ENCODE data around the gene AMIGO3. TPM values are rescaled to one million over a fixed set of nuclear protein-coding genes. Genes with fewer than 3 reads are reported as not detected.
A peak's percentile ranks its signal among the peaks of the same experiment; 100 is the strongest.

AMIGO3 gene
- total and polyA plus RNA-seq, 2 donors from 2014 or later, result 0.73 TPM; not detected in 1

DNA sequence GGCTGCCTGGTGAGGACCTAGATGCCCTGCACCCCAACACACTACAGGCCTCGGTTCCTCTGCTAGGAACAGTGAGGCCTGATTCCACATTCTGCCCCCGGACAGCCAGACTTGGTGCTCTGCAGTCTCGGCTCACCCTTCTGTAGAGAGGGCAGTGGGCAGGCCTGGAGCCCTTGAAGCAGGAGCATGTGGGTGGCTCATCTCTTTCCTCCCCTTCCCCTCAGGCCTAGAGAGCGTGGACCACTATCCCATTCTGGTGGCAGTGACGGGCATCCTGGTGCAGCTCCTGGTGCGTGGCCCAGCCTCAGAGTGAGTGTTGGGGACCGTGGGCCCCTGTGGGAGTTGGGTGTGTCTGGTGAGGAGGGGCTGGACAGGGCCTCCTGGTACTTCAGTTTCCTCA is 3.3 kb downstream of the AMIGO3 start:
- TF ChIP-seq, protein P1, sequence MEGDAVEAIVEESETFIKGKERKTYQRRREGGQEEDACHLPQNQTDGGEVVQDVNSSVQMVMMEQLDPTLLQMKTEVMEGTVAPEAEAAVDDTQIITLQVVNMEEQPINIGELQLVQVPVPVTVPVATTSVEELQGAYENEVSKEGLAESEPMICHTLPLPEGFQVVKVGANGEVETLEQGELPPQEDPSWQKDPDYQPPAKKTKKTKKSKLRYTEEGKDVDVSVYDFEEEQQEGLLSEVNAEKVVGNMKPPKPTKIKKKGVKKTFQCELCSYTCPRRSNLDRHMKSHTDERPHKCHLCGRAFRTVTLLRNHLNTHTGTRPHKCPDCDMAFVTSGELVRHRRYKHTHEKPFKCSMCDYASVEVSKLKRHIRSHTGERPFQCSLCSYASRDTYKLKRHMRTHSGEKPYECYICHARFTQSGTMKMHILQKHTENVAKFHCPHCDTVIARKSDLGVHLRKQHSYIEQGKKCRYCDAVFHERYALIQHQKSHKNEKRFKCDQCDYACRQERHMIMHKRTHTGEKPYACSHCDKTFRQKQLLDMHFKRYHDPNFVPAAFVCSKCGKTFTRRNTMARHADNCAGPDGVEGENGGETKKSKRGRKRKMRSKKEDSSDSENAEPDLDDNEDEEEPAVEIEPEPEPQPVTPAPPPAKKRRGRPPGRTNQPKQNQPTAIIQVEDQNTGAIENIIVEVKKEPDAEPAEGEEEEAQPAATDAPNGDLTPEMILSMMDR (IDR thresholded peaks at IDR 0.05; ENCODE audit: borderline replicate concordance, extremely low read depth, insufficient read depth), result no peak
- Histone ChIP-seq H3K36me3 (ENCODE audit: control insufficient read depth in 2 of 3, insufficient read depth in 3 of 3, low read length in 3 of 3) (peaks cover 0 to 18% (median 4%) of the 10 kb centered on the region in 3 donors), H3K4me1 (ENCODE audit: control insufficient read depth in 2 of 3, insufficient read depth in 2 of 3, low read depth in 1 of 3, low read length in 3 of 3) (peaks cover 0 to 9% (median 0%) of the 10 kb centered on the region in 3 donors), H3K9ac (ENCODE audit: low read length in 3 of 3) (no peak overlapping the region), H3K4me3 (ENCODE audit: low read length in 3 of 3) (no peak overlapping the region), H3K9me3 (ENCODE audit: control insufficient read depth in 2 of 3, insufficient read depth in 1 of 3, low read length in 3 of 3) (no peaks in the 10 kb centered on the region), H3K27ac (ENCODE audit: low read depth in 2 of 2, low read length in 2 of 2) (no peak overlapping the region), H3K27me3 (ENCODE audit: control insufficient read depth, insufficient read depth, low read length) (no peaks in the 10 kb centered on the region)
- FAIRE-seq (no peak), DNase-seq (peak in 2 of 5 donors; percentile 35 to 52)
- intact Hi-C loops (cut with DNase I), result no loop called here

DNA sequence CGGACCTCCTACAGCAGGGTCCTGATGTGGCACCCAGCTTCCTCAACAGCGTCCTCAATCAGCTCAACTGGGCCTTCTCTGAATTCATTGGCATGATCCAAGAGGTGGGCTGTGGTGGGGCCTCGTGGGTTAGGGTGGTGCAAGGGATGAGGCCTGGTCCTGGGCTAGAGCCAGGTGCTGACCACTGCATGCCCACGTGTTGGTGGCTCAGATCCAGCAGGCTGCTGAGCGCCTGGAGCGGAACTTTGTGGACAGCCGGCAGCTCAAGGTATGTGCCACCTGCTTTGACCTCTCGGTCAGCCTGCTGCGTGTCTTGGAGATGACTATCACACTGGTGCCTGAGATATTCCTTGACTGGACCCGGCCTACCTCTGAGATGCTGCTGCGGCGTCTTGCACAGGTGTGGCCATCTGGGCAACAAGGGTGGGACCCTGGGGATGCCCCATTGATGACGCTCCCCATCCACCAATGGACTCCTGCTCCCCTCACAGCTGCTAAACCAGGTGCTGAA is 3.8 kb downstream of the AMIGO3 start:
- Histone ChIP-seq H3K4me1 (ENCODE audit: control insufficient read depth in 2 of 3, insufficient read depth in 2 of 3, low read depth in 1 of 3, low read length in 3 of 3) (peaks cover 0 to 9% (median 0%) of the 10 kb centered on the region in 3 donors), H3K4me3 (ENCODE audit: low read length in 3 of 3) (no peak overlapping the region), H3K27ac (ENCODE audit: low read depth in 2 of 2, low read length in 2 of 2) (no peak overlapping the region), H3K27me3 (ENCODE audit: control insufficient read depth, insufficient read depth, low read length) (no peaks in the 10 kb centered on the region), H3K9ac (ENCODE audit: low read length in 3 of 3) (no peak overlapping the region), H3K36me3 (ENCODE audit: control insufficient read depth in 2 of 3, insufficient read depth in 3 of 3, low read length in 3 of 3) (peaks cover 0 to 13% (median 0%) of the 10 kb centered on the region in 3 donors), H3K9me3 (ENCODE audit: control insufficient read depth in 2 of 3, insufficient read depth in 1 of 3, low read length in 3 of 3) (no peaks in the 10 kb centered on the region)
- FAIRE-seq (no peak), DNase-seq (peak in 2 of 5 donors; percentile 37 to 64)
- TF ChIP-seq, protein P1 (IDR thresholded peaks at IDR 0.05; ENCODE audit: borderline replicate concordance, extremely low read depth, insufficient read depth), result no peak
- intact Hi-C loops (cut with DNase I), result no loop called here

DNA sequence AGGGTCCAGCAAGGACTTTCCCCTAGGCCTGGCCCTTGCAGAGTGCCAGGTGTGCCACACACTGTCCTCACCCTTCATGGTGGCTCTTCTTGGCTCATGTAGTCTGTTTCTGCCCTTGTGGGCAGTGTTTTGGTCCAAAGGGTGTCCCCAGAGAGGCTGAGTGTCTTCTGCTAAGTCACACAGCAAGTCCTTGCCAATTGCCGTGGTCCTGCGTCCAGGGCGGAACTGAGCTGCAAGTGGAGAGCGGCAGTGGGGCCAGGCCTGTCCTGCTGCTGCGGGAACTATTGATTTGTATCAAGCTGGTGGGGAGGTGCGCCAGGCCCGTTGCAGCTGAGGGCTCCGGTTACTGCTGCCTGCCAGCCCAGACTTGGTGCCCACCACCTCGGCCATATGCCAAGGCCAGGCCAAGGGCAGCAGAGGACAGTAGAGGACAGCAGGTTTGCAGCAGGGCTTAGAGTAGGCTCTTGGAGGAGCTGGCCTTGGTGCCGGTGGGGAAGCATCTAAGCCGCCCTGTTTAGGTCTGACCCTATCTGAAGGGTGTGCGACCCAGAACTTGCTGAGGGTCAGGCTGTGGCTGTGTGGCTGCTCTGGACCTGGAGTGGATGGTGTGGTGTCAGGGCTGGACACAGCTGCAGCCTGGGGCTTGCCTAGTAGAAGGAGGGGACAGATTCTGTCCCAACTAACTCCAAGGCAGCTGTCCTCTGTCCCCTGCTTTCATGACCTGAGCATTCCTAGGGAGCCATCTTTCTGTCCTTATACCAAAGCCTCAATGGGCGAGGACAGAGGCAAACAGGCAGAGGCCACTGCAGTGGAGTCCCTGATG is 4.5 kb downstream of the AMIGO3 start:
- TF ChIP-seq, protein P1 (IDR thresholded peaks at IDR 0.05; ENCODE audit: borderline replicate concordance, extremely low read depth, insufficient read depth), result no peak

More for the DNA sequence above, 4.5 kb downstream of the AMIGO3 start:
- Histone ChIP-seq H3K9ac (ENCODE audit: low read length in 3 of 3) (no peak overlapping the region), H3K27ac (ENCODE audit: low read depth in 2 of 2, low read length in 2 of 2) (no peak overlapping the region), H3K9me3 (ENCODE audit: control insufficient read depth in 2 of 3, insufficient read depth in 1 of 3, low read length in 3 of 3) (no peaks in the 10 kb centered on the region), H3K36me3 (ENCODE audit: control insufficient read depth in 2 of 3, insufficient read depth in 3 of 3, low read length in 3 of 3) (peaks cover 0 to 12% (median 0%) of the 10 kb centered on the region in 3 donors), H3K27me3 (ENCODE audit: control insufficient read depth, insufficient read depth, low read length) (no peaks in the 10 kb centered on the region), H3K4me3 (ENCODE audit: low read length in 3 of 3) (no peak overlapping the region), H3K4me1 (ENCODE audit: control insufficient read depth in 2 of 3, insufficient read depth in 2 of 3, low read depth in 1 of 3, low read length in 3 of 3) (peaks cover 0 to 9% (median 0%) of the 10 kb centered on the region in 3 donors)
- FAIRE-seq, result no peak
- intact Hi-C loops (cut with DNase I), result no loop called here
- DNase-seq, result peak in 1 of 5 donors; percentile 59

Data from kidney (tissue), 14 donors.